Body of pancreas (tissue), 4 donors: ENCODE measurements around the gene NGLY1. TPM values are rescaled to one million over a fixed set of nuclear protein-coding genes. Genes with fewer than 3 reads are reported as not detected.

Experiments
- ATAC-seq: fragments of 150-250 bp; one replicate; pipeline ENCODE4 v1.9.1; 2016
- DNase-seq, 4 donors: peaks; one replicate each; pipeline ENCODE4 v3.0.0-alpha.2; 2019
- H3K27ac ChIP-seq, 4 donors: fragments of 200-600 bp; sonication (generic); 1 replicate in 3 of 4; 2 replicates in 1 of 4; pipeline versions ENCODE4 v1.5.1 to v1.6.1; 2016 to 2019; ENCODE audit warnings: mild to moderate bottlenecking in 1 of 4, mixed read lengths in 1 of 4, moderate library complexity in 1 of 4
- H3K27me3 ChIP-seq, 2 donors: fragments of 200-600 bp; sonication (generic); one replicate each; pipeline ENCODE4 v1.6.0; 2016; ENCODE audit warnings: mild to moderate bottlenecking in 1 of 2
- H3K36me3 ChIP-seq, 2 donors: fragments of 200-600 bp; sonication (generic); replicated peaks in 1 of 2; 2 replicates each; pipeline ENCODE4 v1.5.1; 2016; ENCODE audit warnings: low read depth in 2 of 2; ENCODE audit not compliant: insufficient read depth in 1 of 2
- H3K4me1 ChIP-seq: fragments of 200-600 bp; sonication (generic); one replicate; pipeline ENCODE4 v1.6.0; 2016
- H3K4me3 ChIP-seq, 2 donors: fragments of 200-600 bp; sonication (generic); 1 replicate in 1 of 2; 2 replicates in 1 of 2; pipeline ENCODE4 v1.5.1; 2016 to 2019
- H3K9me3 ChIP-seq, 3 donors: fragments of 200-600 bp; sonication (generic); 1 replicate in 2 of 3; 2 replicates in 1 of 3; pipeline ENCODE4 v1.5.1; 2016
- CTCF ChIP-seq, 7 experiments: fragments of 450-650 bp in 4 of 7; fragments of 200-600 bp in 3 of 7; sonication (generic) in 3 of 7; IDR thresholded peaks; one replicate each; pipeline ENCODE4 v1.5.1; 2016 to 2019; ENCODE audit warnings: antibody characterized with exemption in 7 of 7
- POLR2A ChIP-seq, 3 donors: fragments of 450-650 bp; IDR thresholded peaks; one replicate each; pipeline ENCODE4 v1.6.1; 2016; ENCODE audit warnings: antibody characterized with exemption in 3 of 3, mild to moderate bottlenecking in 2 of 3
- WGBS, 2 donors: methylation state at CpG; one replicate each; pipeline ENCODE4 v1.1.5; 2017; 5-methylcytosine and 5-hydroxymethylcytosine counted together
- intact Hi-C: fragments of 100-400 bp; cut with DNase I; formaldehyde crosslinking; loops from one replicate; pipeline ENCODE4 v1.15.1; 2023
- small RNA-seq: library from RNA; depleted of rRNA; stranded (forward); fragments of <200 nt; gene quantifications from one replicate; pipeline ENCODE3, GENCODE V24; 2016
- total RNA-seq, 2 donors: library from RNA; depleted of rRNA; stranded (reverse); fragments of >200 nt; gene quantifications; one replicate each; pipeline ENCODE4 v1.1.0, GENCODE V29; 2016

Gene NGLY1
- total RNA-seq, 2 donors from 2014 or later: 26.2 to 42.2 TPM

- intact Hi-C loops: loop anchor here (10.0 kb wide), 1 partner anchor 111 kb away; the partner anchor contains the start of gene NGLY1
These were observed 109.4 kb downstream of the NGLY1 start for GRCh38 chr3:25673738-25674298.

More at GRCh38 chr3:25673738-25674298, 109.4 kb downstream of the NGLY1 start:
- Histone ChIP-seq H3K4me3 (no peak overlapping the region), H3K4me1 (peaks cover 3% of the 10 kb centered on the region), H3K27ac (no peak overlapping the region), H3K9me3 (no peaks in the 10 kb centered on the region), H3K27me3 (no peaks in the 10 kb centered on the region), H3K36me3 (no peaks in the 10 kb centered on the region)
- ATAC-seq: no peak
- TF ChIP-seq POLR2A (IDR thresholded peaks at IDR 0.05): no peak
- no peak for TF ChIP-seq CTCF (IDR thresholded peaks at IDR 0.05)
- DNase-seq: no peak
- WGBS, 2 donors: 82 to 98% methylated on average over 4 to 5 of the region's 8 CpGs

Small RNA genes within 50 kb of the gene (small RNA-seq; reads per million reads assigned to genes)
- gene CRIP1P2: not detected

Other genes starting within 250 kb of the NGLY1 start
- 10 to 100 TPM; 52.7 to 83.1 TPM for gene TOP2B, start 118.5 kb downstream of the NGLY1 start, total RNA-seq
- 1 to 10 TPM; 5.3 to 7.0 TPM for gene OXSM, start 6.6 kb upstream of the NGLY1 start, total RNA-seq